CD4-positive, alpha-beta T cell treated with Interferon gamma for 1 hour (primary cell): ENCODE results near the gene APBA1.
"Not testable (repeated sequence)": the region's sequence is repeated elsewhere in the genome, so short reads cannot be mapped to it uniquely, and the experiment has no call there.

ENCODE experiments used
- DNase-seq: peaks from one replicate; pipeline ENCODE4 v3.0.0-alpha.2; 2020

The APBA1 gene

DNA sequence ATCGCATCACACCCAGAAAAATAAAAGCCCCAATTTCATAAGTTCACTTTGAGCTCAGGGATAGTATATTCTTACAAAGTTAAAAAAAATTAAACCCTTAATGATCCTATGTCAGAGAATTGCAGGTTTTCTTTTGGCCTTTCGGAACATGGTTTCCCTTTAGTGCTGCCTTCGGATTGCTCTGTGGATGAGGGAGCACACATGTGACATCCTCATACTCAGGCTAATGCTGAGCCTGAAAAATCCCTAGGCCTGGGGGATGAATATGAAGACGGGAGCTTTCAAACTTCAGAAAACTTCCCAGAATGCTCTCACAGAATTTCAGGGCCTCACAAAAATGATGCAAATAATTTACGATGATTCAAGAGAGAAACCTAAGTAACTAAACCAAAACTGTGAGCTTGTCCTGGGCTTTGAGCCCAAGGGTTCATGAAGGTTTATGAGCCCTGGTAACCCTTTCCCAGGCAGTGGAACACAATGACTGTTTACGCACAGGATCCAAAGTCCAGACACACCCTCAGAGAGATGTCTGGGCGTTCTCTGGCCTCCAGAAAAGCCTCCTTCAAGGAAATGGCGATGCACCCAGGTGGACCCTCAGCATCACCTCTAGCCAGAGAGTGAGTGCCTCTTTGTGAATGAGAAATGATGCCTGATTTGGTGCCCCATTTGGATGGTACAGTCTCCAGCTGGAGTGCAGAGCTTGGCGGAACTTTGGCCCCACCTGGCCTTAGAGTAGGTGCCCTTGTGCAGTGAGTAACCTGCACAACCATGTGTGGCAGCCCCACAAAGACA is 201.8 kb downstream of the APBA1 start:
- DNase-seq: no peak

- DNase-seq: no peak
These were observed 203.0 kb downstream of the APBA1 start for GRCh38 chr9:69469136-69469535.

DNA sequence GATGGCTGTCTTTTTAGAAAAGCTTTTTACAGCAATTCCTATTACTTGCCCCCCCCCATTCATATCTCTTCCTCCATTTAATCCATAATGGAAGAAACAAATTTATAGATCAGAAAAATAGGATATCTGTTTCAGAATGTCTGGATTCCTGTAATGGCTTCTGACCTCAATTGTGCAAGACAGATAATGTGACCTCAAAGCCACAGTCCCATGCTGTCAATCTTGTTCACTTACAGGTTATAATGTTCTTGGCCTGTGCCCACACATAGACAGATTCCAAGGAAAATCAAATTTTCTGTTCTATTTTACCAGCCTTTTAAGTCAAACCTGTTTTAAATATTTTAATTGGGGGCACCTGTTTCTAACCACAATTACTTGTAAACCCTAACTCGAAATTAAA is 203.8 kb downstream of the APBA1 start:
- DNase-seq: no peak

- no peak for DNase-seq
These were observed 206.0 kb downstream of the APBA1 start for GRCh38 chr9:69466151-69466550.

- no peak for DNase-seq
These were observed 206.7 kb downstream of the APBA1 start for GRCh38 chr9:69465473-69465872.

GRCh38 chr9:69463497-69464068 is 208.6 kb downstream of the APBA1 start:
- no peak for DNase-seq

GRCh38 chr9:69462394-69462793 is 209.8 kb downstream of the APBA1 start:
- DNase-seq: no peak

DNA sequence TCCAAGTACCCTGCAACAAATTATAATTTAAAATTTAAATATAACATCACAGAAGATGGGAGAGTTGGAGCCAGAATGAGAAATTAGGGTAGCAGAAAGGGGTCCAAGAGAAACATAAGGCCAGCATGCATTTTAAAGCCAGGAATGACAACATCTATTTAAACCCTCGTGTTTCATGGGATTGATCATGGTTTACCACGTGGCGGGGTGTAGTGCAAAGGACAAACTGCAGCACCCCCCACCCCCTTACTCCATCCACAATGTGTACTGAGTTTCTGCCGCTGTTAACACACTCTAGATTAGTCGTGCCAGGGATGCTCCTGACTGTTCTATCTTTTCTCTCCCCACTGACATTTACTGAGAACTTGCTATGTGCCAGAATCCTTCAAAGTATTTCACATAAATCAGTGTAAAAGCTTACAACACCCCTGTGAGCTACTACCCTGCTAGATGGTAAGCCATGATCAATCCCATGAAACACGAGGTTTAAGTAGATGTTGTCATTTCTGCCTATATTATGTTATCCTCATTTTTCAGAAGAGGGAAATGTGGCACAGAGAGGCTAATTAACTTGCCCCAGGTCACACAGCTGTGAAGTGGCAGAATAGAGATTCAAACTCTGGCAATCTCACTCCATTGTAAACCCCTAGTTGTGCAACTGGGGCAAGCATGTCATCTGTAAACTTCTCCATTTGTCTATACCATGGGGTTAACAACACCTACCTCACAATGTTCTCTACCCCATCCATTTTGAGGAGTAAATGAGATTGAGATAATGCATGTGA is 210.9 kb downstream of the APBA1 start:
- DNase-seq: no peak

DNA sequence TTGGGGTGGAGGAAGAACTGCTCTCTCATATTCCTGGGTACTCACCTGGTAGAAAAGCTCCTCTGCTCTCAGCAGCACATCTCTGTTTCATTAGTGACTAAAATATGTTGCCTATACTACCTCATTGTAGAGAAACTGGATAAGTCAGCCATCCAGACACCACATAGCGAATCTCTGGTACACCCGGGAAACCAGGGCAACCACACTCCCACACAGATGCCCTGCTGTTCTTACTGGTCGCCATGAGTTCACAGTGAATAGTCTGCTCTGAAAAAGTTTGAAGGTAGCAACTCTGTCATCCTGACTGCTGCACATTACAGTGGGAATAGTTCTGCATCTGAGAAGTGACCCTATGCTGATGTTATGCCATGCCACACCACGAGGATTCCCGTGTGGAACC is 212.2 kb downstream of the APBA1 start:
- DNase-seq: no peak

GRCh38 chr9:69458176-69458575 is 214.0 kb downstream of the APBA1 start:
- DNase-seq: no peak

DNA sequence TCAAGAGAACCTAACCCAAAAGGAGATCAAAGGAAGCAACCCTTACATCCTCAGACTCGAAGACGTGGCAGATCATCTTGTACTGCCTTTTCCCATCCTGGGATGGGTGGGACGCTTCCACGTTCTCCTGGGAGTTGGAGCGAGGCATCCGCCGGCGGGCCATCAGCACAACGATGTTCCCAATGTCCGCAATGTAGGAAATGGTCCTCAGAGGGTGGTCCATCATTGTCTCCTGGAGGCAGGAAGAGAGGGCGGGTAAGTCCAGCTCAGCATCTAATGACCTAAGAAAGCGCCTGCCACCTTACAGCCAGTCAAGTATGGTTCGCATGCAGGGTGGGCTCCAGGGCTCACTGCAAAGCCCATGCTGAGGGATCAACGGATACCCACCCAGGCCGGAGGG is 216.0 kb downstream of the APBA1 start:
- no peak for DNase-seq

- no peak for DNase-seq
These were observed 216.9 kb downstream of the APBA1 start for GRCh38 chr9:69455311-69455710.

- DNase-seq: no peak
These were observed 217.8 kb downstream of the APBA1 start for GRCh38 chr9:69454321-69454720.

DNA sequence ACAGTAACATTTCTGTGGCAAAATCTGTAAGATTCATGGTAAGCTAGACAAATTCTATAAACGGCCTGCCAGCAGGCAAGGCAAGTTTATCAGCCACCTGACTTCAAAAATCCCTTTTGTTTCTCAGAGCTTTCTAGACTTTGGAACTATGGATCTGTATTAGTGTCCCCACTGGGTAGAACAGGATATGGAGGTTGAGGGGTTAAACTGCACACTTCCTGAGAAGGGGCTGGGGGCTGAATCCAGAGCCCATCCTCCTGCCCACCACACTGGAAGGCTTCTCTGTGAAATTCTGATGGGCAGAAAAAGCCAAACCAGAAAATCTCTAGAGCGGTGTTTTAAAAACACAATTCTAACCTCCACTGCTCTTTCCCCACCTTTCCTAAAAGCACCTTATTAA is 218.4 kb downstream of the APBA1 start:
- no peak for DNase-seq

DNA sequence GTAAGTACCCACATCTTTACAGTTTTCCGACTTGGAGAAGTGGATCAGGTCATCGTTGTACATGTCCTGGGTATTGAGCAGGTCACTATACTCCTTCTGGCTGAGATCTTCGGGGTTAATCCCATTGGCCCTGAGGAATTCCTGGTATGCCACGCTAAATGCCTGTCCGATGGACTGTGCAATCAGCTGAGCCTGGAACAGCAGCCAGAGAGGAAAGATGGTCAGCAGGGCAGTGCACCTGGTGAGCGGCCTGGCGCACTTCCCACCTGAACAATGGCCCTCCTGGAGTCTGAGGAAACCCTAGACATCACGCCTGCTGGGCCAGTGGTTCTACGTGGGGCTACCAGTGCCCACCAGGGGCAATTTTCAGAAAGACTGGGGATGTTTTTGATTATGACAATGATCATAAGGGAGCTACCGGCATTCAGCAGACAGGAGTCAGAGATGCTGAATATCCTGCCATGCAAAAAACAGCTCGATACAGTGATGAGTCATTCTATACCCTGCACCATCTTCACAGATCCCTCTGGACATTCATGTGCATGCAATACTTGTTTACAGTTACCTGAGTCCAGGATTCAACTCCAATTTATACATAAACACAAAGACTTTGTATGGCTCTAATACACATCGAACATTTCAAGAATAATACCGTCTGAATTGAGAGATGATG is 219.9 kb downstream of the APBA1 start:
- no peak for DNase-seq

DNA sequence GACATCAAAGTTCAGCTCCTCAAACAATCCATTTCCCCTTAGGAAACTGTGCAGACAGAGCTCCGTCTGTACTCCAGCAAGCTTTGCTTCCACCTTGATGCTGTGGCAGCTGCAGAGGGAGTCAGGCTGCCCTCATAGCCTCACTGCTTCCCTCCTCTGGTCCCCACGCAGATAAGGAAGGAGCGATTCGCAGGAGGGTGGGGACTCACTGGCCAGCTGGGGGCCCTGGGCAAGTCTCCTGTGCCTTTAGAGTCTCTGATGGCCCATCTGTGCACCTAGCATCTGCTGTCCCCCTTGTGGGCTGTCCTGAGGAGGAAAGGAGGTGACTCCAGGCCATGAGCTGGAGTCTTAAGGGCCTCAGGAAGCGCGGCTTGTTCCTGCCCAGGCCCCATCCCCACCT is 225.7 kb downstream of the APBA1 start:
- DNase-seq: no peak

DNA sequence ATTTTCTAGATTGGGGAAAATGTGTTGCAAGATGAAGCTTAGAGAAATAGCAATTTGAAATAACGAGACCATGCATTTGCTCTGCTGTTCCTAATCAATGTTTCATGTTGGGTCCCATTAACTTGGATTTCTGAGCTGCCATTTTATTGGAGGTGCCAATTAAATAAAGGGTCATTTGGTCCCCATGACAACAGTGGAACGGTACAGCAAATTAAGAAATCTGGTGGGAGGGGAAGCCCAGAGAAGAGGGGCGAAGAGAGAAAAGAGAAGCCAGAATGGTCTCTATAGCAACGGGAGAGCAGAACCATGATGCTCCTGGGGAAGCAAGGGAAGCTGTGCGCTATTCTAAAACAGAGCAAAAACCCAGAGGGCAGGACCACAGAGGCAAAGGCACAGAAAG is 226.9 kb downstream of the APBA1 start:
- DNase-seq: no peak

DNA sequence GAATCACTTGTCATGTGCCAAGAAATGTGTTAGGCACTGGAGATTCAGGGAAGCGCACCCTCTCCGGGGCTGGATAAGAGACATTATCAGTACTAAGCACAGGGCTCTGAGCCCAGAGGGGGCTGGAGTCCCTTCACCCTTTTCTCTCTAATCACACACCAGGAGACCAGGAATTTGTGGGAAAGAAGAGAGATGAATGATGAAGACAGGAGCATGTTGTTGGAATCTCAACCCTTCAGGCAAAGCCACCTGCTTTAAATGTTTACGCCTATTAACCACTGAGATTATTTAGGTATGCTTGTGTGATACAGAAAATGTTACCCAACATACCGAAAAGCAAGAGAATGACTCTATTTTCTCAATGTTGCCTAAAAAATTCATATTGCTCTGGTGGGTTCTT is 227.4 kb downstream of the APBA1 start:
- no peak for DNase-seq

DNA sequence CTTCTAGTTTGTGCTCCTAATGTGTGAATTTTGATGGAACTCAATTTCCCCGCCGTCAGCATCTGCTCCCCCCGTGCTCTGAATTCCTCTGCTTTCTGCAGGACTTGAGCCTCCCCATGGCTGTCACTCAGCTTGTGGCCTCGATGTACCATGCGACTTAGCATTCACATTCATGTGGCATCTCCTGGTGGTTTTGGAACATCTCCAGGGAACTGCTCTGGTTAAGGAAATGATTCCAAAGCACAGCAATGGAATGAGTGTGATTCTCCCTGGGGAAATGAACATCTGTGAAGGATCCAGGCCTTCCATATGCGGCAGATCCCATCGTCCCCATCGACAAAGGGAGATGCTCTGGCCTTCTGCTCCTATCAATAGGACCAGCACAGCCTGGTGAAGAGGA is 228.2 kb downstream of the APBA1 start:
- DNase-seq: no peak

GRCh38 chr9:69443178-69443577 is 229.0 kb downstream of the APBA1 start:
- no peak for DNase-seq

DNA sequence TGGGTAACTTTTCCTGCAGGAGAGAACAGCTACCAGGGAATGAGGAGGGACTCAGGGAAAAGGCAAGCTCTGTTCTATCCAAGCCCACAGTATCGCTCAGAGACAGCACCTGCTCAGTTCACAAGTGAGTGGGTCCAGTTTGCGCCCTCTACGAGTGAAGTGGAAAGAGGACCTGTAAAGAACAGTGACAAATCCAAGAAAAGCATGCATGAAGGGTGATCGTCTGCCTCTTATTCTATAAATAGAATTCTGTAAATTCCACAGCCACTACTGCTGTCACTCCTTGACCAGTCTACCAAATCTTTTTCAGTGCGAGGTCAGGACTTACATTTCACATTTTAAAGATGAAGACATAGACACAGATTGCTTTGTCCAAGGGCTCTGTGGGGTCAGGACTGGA is 229.7 kb downstream of the APBA1 start:
- DNase-seq: no peak

DNA sequence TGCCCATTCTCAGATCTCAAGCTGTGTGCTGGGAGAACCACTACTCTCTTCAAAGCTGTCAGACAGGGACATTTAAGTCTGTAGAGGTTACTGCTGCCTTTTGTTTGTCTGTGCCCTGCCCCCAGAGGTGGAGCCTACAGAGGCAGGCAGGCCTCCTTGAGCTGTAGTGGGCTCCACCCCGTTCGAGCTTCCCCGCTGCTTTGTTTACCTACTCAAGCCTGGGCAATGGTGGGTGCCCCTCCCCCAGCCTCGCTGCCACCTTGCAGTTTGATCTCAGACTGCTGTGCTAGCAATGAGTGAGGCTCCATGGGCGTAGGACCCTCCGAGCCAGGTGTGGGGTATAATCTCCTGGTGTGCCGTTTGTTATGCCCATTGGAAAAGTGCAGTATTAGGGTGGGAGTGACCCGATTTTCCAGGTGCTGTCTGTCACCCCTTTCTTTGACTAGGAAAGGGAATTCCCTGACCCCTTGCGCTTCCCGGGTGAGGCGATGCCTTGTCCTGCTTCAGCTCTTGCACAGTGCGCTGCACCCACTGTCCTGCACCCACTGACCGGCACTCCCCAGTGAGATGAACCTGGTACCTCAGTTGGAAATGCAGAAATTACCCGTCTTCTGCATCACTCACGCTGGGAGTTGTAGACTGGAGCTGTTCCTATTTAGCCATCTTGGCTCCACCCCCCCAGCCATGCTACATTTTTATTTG is 231.8 kb downstream of the APBA1 start:
- peak; percentile 18 for DNase-seq

DNA sequence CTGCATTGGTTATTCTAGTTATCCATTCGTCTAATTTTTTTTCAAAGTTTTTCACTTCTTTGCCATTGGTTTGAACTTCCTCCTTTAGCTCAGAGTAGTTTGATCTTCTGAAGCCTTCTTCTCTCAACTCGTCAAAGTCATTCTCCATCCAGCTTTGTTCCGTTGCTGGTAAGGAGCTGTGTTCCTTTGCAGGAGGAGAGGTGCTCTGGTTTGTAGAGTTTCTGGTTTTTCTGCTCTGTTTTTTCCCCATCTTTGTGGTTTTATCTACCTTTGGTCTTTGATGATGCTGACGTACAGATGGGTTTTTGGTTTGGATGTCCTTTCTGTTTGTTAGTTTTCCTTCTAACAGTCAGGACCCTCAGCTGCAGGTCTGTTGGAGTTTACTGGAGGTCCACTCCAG is 232.5 kb downstream of the APBA1 start:
- DNase-seq: not testable (repeated sequence)
